Hematopoietic multipotent progenitor cell treated with erythropoietin and hydrocortisone succinate and interleukin-3 and kit ligand, for 4 days (in vitro differentiated cells): Measurements from ENCODE around the gene CNNM1.

Experiments
- DNase-seq: peaks from one replicate; pipeline ENCODE4 v3.0.0-alpha.2; 2015

The CNNM1 gene

DNA sequence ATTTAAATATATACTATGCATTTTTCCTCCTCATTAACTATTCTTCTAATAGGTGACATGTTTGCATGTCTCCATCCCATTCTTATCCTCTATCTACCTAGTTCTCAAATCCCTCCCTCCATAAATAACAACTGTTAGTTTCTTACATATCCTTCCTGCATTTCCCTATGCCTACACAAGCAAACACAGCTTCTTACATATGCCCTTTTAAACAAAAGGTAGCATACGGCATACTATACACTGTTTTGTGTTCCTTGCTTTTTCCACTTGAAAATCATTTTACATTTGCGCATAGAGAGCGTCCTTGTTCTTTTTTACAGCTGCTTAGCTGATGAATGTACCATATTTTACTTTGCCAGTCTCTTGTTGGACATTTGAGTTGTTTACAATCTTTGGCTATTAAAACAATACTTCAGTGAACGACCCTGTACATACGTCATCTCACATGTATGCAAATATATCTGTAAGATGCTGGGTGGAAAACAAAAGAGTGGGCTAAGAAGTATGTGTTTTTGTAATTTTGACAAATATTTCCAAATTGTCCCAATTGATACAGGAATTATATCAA is 93.5 kb downstream of the CNNM1 start:
- DNase-seq, result no peak

DNA sequence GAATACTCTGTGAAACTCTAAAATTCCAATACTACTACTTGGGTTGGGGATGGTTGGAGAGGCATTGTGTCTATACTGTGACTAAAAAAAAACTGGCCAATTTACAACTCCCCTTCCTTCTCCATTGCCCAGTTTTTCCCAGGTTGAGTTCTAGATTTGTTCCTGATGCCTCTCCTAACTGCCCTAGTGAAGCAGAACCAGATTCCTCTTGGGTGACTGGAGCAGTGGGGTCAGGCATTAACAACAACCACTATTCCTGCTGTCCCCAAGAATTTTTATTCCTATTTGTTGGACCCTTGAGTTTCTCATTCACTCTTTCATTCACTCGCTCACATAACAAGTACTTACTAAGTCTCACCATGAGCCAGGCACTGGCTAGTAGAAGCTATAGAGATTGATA is 95.5 kb downstream of the CNNM1 start:
- no peak for DNase-seq

DNA sequence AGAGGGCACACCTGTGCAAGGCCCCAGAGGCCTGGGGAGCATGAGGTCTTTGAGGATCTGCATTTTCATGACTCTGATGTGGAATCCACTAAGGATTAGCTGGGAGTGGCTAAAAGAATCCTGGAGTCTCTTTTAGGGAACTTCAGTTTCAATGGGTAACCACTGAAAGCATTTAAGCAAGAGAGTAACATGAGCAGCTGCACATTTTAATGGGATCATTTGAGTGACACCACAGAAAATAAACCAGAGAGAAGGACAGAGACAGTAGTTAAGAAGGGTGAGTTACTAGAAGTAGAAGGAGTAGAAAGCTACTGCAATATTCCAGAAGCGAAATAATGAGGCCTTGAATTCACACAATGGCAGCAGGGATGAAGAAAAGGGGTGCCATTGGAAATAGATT is 96.0 kb downstream of the CNNM1 start:
- no peak for DNase-seq

DNA sequence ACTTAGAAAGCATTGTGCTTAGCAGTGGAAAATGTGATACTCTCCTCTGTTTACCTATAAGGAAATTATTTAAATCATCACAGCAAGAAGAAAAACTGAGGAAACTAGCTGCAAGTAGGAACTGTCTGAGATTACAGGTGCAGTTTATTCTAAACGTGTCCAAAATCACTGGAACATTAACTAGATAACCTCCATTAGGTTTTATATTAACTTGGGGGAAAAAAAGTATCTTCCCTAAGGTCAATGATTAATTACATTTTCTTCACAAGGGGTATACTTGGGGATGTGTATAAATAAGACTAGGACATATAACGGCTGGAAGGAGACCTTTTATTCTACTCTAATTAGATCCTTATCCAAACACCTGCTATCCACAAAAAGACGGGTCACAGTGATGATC is 97.5 kb downstream of the CNNM1 start:
- no peak for DNase-seq

DNA sequence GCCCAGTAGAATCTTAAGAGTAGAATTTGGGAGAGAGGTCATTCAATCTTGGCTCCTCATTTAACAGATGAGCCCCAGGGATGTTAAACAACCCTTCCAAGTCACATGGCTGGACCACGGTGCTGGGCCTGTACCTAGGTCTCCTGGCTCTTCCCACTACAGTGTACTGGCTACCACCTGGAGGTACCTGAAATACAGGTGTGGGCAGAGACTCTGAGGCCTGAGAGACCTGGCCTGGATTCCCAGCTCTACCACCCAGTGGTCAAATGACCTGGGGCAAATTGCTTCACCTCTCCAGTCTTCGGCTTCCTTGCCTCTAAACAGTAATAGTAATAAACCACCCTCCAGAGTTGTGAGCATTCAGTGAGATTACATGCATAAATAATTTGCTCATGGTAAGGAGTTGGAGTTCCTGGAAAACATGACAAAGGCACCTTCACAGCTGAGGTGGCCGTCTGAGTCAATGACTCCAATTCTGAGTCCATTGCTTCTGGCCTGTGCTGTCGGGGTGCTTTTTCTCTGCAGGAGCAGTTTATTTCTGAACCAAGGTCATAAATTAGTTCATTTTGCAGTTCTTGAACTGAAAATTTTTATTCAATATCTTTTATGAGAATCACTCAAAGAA is 98.5 kb downstream of the CNNM1 start:
- DNase-seq, result no peak

DNA sequence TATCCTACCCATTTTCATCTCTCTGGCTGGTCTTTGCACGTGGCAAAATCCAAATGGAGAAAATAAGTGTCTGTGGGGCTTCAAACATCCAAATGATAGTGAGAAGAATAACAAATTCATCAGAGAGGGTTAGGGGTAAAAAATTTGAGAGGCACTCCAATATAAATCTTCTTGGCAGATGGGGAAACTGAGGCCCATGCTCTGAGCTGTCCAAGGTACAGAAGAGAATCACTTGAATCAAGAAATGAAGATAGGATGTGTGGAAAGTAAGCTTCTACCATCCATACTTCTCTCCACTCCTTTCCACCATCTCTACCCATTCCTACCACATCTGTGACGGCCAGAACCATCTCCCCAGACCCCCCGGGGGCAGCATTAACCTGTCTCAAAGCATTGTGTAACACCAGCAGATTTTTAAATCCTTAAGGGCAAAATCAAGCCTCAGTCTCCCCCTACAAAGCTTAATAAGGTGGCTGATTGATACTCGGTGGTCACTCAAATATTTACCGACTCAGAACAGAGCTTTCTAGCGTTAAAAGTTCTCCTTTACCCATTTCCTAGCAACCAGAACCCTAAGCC is 100.5 kb downstream of the CNNM1 start:
- DNase-seq, result no peak

DNA sequence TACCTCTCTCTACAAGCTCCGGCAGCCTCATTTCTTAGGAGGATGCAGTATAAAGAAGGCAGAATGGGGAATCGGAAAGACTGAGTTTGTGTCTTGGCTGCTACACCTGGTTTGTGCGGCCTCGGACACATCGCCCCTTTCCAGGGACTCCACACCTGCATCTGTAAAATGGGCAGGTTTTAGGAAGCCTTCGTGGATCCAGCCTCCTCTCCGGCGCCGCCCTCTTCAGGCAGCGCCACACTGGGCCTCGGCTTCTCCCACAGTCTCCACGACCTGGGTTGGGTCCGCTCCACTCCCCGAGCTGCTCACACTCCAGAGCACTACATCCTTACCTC is 100.9 kb downstream of the CNNM1 start:
- DNase-seq, result no peak

DNA sequence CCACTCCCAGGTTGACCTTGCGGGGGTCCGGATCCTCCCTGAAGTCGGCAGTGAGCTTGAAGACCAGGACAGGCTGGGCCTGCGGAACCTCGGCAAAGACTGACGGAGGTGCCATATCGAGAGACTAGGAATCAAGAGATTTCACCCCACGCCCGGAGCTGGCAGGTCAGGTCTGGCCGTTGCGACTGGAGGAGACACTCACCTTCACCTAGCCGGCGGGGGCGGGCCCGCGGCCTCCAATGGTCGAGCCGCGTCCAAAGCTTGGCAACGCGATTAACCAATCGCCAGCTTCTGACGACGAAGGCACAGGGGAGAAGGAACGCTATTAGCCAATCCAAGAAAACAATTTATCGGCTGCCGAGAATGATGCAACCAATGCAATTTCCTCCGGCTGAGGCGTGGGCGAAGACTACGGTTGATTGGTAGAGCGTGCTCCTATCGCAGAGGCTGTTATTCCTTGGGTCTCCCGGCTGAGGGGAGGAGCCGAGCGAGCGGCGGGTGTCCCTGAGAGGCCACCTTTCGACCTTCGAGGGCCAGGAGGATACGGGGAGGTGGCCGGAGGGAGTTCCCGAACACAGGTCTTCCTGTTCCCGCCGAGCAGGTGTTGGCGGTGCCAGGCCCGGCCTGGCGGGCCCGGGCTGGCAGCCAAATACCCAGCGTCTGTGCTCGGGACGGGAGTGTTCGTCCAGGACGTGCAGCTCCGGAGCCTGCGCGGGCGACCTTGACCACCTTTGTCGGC is 101.5 kb downstream of the CNNM1 start, which contains the start of gene GOT1:
GOT1 (minus strand) TSS at position 174 of the 739 bp plus-strand sequence; CDS start at position 115, 59 bp downstream.
- peak; percentile 99 for DNase-seq

DNA sequence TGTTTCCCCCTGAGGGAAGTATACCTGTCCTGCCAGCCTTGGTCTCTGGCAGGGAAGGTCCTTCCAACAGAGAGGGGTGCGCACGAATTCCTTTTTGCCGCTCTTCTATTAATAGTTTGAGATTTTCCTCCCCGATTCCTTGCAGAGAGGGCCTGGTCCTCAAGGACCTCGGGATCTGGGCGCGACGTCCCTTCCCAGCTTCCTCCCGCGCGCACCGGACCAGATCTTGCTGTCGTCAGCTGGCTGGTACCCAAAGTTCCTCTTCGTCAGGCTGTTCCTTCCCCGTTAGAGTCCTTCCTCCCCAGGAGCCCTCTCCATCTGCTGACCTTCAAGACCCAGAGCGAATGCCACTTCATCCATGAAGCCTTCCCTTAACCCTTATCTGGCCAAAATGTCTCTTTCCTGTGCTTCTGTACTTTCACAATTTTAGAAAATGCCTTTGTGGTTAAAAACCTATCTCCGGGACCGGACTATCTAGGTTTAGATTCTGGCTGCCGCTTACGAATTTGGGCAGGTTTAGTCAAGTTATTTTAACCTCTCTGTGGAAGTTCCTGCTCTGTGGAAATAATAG is 102.1 kb downstream of the CNNM1 start:
- peak; percentile 75 for DNase-seq

DNA sequence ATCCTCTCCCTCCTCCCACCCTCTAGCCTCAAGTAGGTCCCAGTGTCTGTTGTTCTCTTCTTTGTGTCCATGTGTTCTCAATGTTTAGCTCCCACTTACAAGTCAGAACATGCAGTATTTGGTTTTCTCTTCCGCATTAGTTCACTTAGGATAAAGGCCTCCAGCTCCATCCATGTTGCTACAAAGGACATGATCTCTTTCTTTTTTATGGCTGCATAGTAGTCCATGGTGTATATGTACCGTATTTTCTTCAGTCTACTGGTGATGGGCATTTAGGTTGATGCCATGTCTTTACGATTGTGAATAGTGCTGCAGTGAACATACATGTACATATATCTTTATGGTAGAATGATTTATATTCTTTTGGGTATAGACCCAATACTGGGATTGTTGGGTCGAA is 102.9 kb downstream of the CNNM1 start:
- DNase-seq, result no peak

DNA sequence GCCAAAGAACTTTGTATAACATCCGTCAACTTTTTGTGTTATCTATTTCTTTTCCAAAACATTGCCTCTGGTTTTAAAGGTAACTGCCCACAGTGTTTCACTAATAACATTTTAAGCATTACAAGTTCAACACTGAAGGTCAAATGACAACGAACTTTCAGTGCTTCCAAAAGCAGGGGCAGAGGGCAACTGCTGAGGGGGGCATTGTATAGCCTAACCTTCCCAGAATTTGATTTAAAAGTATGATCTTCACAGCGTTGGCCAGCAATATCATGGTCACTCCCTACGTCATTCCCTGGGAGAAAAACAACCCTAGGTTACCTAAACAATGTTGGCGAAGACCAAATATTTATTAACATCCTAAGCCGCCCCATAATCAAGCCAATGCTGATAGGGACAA is 103.7 kb downstream of the CNNM1 start:
- no peak for DNase-seq

DNA sequence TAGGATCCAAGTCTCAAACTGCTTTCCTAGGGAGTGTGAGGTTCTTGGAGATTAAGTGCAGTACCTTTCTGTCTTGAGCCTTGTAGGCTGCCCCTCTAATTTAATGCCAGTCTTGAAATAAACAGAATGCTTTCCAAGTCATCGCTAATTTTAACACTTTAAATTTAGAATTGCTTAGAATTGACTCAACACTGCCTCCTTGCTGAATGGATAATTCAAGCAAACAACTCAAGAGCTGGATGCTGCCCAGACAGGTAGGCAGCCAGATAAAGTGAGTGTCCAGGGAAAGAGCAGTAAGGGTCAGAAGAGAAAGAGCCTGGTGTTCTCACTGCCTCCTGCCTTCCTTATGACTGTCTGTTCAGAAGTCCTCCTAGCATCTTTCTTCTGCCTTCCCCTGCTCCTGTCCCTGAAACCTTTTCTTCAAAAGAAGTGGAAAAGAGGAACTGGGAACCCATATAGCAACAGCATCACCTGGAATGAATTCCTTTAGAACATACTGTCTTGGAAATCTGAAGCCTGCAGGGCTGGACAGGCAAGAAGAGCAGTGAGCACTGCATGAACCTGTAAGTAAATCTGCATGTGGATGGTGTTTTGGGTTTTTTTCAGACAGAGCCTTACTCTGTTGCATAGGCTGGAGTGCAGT is 104.3 kb downstream of the CNNM1 start:
- DNase-seq, result peak; percentile 34

DNA sequence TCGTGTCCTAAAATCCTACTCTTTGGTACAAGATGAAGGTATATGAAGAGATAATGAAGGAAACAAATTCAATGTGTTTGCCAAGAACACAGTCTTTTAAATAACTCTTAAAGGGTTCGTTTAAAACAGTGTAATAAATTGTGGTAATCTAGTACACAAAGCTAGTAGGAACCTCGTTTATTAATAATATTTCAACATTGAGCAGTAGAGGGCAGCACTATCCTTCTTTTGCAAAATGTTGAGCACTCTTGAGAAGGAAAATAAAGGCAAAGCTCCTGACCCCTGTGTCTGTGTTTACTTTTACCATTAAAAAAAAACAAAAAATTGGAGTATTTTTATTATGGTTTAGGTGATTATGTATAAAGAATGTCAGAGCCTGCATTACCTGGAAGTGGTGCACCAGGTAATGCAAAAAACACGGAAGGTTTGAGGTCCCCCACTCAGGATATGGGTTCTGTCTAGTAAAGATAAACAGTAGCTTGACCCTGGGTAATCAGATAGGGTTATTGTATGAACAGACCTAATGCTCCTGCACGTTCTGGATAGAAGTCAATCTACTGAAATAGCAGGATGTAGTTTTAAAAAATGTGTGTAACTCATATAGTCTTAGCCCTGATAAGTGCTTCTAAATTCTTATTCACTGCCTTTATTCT is 107.0 kb downstream of the CNNM1 start:
- peak; percentile 89 for DNase-seq

DNA sequence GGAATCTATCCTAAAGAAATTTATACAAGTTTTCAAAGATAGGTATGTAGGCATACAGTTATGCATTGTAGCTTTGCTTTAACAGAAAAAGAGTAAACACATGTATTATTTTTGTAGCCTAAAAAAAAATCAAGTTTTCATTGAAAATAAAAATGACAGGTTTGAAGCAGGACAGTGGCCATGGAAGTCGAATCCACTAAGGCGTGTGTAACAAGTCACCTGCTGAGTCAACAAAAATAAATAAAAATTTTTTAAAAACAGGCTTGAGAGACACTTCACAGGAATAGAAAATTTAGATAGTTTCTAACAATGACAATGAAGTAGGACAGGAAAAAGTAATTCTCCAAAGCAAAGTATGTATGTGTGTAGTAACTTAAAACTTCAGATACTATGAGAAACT is 109.7 kb downstream of the CNNM1 start:
- no peak for DNase-seq

DNA sequence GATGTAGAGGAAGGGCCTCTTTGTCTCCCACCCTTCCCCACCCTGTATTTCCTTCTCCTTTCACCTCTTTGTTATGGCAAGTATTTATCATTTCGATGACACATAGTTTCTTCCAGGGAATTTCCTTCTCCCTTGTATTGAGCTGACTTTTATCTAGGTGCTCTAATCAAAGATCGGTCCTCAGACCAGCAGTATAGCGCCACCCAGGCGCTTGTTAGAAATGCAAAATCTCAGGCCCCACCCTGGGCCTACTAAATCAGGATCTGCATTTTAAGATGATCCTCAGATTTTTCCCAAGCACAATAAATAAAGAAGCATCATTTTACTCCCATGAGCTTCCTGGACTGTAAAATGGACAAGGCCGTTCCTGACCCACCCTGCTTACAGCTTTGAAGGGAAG is 113.2 kb downstream of the CNNM1 start:
- DNase-seq, result no peak

DNA sequence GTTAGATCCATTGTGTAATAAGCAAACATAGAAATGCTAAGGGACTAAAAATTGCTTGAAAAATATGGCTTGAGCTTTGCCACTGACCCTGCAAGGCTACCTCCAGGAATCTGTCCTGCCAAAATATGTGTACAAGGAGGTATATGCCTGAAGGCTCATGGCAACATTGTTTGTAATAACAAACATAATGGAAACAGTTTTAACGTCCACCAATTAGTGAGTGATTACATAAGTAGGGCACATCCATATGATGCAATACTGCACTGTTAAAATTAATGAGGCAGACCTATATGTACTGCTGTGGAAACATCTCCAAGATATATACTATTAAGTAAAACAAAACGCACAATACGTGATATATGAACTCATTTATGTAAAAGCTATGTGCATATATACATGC is 114.3 kb downstream of the CNNM1 start:
- DNase-seq, result no peak
